HG02678 (cell line): ENCODE measurements around the gene KCNN2.
A peak's percentile ranks its signal among the peaks of the same experiment; 100 is the strongest.

ENCODE experiments used
- ATAC-seq: cut with Tn5 transposase; IDR thresholded peaks from one replicate; pipeline ENCODE4 v1.9.1; 2021; ENCODE audit warnings: mild to moderate bottlenecking, moderate library complexity; ENCODE audit not compliant: unreplicated experiment

Gene KCNN2

DNA sequence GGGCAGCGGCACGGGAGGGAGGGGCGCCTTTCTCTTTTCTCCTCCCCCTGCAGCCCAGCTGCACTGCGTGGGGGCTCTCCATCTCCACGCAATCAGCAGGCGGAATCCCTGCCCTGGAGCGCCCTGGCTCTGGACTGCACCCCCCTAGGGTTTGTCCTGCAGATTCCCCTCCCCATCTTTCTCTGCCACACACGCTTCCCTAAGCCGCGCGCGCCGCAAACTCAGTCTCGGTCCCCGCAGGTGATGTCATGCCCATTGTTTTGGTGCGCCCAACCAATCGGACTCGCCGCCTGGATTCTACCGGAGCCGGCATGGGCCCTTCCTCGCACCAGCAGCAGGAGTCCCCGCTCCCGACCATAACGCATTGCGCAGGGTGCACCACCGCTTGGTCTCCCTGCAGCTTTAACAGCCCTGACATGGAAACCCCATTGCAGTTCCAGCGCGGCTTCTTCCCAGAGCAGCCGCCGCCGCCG is at the start of gene KCNN2:
KCNN2 (plus strand) TSS at position 347 of the 473 bp plus-strand sequence; CDS start at position 417, 70 bp downstream.
- ATAC-seq: peak; percentile 58

DNA sequence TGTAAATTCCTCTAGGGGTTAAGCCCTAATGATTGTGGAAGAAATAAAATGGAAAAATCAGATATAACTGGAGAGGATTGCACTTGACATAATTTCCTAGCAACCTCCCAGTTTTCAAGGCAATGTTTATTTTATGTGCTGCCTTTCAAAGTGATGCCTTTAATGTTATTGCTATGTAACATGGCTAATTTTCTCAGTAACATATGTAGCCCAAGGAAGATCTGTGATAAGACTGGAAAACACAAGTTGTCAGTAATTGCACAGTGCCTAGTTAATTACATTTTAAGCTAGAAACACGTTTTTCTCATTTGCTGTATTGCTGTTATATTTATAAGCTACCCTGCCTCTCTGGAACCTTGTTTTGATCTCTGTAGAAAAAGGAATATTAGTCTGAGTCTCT is 49.2 kb upstream of the KCNN2 start:
- no peak for ATAC-seq

DNA sequence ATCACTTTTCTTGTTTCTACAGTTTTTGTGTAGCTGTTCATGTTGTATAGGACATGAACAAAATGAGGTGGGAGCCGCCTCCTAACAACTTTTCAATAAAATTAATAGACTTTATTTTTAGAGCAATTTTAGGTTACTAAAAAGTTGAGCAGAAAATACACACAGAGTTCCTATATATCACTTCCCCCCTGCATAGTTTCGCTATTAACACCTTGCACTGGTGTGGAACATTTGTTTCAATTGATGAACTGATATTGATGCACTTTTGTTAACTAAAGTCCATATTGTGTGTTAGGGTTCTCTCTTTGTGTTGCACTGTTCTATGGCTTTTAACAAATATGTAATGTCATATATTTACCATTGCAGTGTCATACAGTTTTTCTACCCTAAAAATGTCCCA is 47.8 kb upstream of the KCNN2 start:
- no peak for ATAC-seq

DNA sequence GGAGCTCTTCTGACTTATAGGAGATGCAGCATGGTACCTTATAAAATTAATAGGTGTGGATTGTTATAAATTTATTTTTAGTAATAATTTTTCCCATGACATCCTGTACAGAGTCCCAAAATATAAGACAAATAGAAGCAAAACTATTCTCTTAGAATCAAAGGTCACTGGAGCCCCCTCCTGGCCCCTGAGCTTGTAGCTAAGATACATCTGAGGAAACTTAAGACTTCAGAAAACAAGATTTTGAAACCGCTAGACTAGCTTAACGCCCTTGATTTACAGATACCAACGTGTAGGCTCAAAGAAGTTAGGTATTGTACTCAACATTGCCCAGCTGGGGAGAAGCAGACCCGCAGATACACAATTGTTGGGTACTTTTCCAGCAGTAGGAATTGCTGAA is 45.7 kb upstream of the KCNN2 start:
- ATAC-seq: no peak

DNA sequence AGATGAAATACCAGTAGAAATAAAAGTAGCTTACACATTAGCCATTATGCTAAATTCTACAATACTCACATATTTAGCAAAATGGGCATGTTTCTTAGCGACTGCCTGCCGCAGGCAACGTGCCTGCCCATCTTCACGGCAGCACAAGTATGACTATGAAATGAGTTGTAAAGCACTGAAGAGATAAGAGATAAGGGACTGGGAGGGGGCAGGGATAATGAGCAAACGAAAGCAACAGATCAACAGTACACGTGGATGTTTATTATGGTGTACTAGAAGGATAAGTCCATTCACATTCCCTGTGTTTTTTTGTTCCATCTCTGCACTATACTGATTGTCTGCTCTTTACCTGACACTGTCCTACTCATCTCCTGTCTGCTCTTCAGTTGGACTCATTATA is 44.1 kb upstream of the KCNN2 start:
- no peak for ATAC-seq

DNA sequence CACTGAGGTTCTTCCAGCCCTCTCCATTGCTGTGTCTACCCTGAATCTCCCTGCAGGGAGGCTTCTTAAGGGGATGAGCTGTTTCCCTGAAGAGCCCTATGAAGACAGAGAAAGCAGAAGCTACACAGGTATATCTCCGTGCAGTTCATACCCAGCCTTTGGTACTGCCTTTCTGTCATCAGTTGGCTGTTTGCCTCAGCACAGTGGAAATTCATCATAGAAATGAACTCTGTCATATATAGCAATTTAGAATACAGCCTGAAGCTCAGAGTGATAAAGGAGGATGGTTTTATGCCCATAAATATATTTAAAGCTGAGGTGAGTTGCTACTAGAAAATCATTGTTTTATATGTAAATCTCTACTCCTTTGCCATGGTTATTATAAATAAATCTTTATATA is 42.6 kb upstream of the KCNN2 start:
- ATAC-seq: no peak

DNA sequence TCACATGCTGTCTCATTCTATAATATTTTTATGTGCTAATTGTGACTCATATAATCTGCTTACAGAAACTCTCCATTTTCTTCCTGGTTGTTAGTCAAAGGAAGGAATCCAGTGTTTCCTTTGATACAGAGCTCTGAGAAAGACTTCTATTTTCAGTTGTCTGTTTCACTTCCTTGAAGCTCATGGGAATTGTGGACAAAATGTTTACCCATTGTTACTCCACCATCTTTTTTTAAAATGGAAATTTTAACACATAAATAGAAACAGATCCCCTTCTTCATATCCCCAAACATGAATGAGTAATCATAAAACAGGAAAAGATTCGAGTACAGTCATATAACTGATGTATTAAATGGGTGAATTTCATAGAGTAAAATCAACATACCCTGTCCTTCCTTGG is 42.0 kb upstream of the KCNN2 start:
- ATAC-seq: no peak

DNA sequence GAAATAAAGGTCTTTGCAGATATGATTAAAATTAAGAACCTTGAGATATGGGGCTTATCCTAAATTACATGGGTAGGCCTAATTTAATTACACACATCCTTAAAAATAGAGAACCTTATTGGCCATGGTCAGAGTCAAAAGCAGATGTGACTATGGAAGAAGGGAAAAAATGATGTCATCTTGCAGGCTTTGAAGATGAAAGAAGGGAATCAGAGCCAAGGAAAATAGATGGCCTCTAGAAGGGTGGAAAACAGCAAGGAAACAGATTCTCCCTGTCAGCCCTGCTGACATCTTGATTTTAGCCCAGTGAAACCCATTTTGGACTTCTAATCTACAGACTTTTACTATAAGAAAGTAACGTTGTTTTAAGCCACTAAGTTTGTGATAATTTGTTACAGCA is 37.6 kb upstream of the KCNN2 start:
- no peak for ATAC-seq

DNA sequence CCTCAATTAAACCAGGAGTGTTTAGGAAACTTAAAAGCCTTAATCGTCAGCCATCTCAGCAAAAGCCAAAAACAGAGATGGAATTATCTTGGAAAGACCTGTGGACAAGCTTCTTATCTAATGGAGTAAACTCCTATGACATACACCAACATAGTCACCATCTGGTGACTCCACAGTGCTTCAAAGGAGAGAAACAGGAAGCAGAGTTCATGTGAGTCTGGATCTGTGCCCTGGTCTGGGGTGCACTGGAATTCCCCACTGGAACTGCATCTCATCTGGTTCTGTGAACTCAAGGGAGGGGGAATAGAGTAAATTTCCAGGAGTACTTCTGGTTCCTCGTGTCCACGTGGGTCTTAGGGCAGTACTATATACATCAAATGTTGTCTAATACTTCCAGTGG is 36.3 kb upstream of the KCNN2 start:
- no peak for ATAC-seq

DNA sequence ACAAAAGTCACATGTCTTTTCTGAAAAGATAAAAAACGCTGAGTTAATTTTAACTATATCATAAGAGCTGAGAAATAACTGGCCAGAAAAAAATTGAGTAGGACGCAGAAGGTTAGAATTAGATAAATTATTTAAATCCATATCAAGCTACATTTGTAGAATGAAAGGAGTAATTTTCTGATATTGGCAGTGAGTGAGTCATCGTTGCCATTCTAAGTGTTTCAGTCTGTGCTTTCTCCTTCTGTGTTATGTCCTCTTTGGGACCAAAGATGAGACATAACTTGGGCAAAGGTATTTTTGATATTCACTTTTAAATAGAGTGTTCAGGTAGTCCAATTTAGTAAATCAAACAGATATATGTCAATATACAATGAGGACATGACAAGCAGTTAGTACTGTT is 34.4 kb upstream of the KCNN2 start:
- ATAC-seq: no peak

DNA sequence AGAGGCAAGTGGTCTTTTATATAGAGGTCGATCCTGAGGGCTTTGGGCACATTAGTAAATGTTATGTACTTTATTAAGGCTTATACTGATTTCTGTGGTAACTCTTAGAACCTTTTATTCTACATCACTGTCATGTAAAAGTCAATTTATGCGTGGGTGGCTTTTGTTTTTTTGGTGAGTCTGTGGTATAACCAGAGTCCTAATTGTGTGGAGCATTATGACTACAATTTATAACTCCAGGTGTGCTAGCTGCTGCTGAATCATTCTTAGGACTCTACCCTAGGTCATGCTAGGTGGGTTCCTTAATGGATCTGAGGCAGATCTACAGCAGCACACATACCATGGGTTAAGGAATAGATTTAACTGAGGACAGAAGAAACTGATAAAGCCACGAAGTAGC is 33.9 kb upstream of the KCNN2 start:
- ATAC-seq: no peak

DNA sequence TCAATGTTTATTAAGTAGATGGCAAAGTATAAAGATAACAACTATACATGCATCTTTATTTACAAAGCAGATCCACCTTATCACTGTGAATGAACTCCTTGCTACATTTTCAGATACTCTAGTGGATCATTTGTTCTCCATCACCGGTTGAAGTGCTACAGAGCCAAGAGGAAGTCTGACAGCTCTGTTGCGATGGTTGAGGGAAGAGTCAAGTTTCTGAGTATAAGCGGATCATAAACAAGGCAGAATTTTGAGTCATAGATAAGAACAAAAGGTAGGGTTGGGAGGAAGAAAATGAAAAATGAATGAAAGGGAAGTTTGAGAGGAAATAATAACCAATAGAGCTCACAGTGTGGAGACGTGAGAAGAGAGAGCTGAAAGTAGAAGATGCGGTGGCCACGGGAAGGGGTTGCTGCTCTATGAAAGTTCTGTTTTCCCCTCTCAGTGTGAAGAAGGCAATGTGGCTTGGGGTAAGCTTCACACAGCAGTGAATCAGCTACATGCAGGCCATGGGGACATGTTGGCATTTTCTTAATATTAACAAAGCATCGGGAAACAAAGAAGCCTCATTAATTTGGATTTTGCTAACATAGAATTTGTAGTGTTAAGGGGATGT is 30.8 kb upstream of the KCNN2 start:
- no peak for ATAC-seq

DNA sequence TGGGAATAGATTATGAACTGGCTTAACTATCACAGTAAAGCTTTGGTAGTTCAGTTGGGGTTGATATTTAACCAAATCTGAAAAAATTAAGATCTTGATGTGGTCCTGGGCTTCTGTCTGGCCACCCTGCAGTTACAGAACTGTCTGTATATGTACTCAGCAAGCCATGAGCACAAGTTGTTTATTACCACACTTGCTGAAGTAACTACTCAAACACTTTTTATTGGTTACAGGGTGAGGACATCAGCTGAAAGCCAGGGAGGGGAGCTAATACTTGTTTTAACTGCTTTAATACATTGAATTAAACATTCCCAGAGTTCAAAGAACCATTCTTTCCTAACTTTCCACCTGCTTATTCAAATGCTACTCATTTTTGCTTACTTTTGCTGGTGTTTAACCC is 29.4 kb upstream of the KCNN2 start:
- ATAC-seq: no peak

DNA sequence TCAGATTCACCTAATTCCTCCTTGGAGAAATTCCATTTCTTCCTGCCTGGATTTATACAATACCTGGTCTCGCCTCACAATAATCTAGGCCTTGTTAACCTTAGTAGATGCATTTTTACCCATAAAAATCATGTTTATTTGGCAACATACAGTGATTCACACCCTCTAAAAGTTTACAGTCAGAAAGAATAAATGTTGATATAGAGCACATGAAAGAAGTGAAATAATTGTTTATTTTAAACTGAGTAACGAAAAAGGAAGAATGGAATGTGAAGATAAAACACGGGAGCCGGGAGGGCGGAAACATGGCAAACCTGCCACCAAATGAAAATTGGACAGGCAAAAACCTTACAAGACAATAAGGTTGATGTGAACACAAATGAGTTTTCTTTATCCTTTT is 28.9 kb upstream of the KCNN2 start:
- no peak for ATAC-seq

DNA sequence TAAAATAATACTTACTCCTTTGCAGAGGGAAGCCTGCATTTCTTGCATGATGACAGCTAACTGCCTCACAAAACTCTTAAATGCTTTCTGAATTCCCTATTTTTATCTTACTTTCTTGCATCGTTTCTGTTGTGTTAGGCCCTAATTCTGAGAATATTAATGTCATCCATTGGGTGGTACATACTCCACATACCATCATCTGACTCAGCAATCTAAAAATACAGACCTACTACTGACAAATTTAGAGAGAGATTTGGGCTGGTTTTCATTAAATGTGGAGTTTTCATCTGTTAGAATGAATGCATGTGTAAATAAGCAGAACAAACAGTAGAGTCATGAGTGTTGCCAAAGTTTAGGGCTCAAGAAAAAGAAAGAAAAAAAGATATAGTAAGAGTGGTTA is 26.5 kb upstream of the KCNN2 start:
- no peak for ATAC-seq

DNA sequence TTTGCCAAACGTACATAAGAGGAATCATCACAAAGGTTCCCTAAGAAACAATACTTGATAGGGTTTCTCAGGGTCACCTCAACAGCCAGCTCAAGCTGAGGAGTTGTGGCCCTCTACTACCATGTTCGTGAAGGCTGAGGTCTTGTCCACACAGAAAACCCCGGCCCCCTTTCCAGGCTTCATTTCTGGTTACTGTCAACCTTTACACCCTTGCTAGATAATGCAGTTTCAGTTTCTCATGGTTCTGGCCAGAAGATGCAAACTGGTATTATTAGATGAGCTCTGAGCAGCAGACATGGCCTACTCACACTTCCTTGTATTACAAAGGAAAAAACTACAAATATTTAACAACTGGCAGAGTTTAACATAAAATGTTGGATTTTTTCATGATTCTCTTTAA is 22.8 kb upstream of the KCNN2 start:
- no peak for ATAC-seq

DNA sequence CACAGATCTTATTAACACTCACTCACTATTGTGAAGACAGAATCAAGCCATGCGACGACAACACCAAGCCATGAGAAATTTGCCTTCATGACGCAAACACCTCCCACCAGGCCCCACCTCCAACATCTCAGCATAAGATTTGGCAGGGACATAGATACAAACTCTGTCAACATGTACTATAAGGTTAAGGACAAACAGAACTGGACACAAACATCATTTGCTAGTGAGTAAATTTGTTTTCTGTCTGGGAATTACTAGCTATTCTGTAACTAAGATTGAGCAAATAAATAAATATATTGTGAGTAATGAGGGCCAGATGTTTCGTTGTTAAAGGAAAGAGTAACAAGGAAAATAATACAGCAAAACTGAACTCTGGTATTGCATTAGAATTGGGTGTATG is 15.7 kb upstream of the KCNN2 start:
- no peak for ATAC-seq

DNA sequence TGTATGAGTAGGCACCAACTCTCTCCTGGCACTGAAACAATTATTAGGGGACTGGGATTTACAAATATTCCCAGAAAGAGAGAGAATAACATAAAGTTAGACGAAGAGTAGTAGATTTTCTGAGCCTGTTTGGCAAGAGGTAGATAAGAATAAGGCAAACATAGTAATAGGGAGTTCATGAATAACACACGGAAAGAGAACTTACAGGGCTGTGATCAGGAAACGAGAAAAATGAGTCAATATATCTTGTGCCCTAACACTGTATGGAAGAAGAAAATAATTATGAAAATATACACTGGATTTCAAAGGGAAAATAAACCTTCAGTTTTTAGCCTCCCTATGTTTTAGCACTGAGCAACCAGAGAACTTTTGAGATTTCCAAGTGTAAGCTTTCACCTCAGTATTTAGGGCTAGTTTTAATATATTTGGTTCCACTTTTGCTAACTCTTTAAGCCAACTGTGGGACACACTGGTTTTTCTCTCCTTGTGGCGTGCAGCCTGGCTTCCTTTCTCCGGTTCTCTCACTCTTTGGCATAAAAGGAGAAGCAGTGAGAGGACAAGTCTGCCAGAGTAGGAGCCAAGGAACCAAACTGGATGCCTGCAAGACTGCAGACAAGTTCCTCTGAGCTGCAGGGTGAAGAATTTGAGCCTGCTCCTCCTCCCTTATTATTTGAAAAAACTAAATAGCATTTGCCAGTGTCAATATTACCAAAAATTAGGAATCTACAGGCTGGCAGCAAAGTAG is 6.6 kb upstream of the KCNN2 start:
- no peak for ATAC-seq

DNA sequence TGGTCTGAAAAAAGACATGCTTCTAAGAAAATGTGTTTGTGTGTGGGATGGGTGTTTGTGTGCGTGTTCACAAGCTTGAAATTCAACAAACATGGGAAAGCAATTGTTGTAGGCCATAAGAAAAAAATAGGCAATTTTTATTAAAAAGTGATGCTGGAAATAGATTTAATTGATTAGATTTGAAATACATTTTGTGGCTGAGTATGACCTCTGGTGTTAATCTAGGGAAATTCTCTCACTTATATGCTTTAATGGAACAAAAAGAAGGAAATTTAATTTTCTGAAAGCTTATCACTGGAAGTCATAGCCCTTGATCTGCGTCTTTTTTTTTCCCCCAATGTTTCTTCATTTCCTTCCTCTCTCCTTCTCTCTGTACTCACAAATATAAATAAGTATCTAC is 3.5 kb upstream of the KCNN2 start:
- no peak for ATAC-seq

DNA sequence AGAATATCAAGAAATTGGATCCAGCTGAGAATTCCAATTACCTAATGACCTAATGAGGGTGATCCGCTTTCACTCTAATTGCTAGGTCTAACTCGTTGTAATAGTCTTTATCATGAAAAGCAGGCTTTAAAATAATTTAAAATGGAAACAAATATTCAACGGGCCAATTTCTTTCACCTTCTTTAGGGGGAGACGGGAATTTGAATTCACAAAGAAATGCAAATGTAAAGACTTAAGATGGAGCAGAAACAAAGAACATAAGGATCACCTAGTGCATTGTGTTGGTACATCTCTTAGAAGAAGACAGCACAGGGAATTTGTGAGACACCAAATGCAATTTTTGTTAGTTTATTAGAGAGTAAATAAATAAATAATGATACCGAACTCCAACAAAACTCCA is 1.5 kb upstream of the KCNN2 start:
- no peak for ATAC-seq

DNA sequence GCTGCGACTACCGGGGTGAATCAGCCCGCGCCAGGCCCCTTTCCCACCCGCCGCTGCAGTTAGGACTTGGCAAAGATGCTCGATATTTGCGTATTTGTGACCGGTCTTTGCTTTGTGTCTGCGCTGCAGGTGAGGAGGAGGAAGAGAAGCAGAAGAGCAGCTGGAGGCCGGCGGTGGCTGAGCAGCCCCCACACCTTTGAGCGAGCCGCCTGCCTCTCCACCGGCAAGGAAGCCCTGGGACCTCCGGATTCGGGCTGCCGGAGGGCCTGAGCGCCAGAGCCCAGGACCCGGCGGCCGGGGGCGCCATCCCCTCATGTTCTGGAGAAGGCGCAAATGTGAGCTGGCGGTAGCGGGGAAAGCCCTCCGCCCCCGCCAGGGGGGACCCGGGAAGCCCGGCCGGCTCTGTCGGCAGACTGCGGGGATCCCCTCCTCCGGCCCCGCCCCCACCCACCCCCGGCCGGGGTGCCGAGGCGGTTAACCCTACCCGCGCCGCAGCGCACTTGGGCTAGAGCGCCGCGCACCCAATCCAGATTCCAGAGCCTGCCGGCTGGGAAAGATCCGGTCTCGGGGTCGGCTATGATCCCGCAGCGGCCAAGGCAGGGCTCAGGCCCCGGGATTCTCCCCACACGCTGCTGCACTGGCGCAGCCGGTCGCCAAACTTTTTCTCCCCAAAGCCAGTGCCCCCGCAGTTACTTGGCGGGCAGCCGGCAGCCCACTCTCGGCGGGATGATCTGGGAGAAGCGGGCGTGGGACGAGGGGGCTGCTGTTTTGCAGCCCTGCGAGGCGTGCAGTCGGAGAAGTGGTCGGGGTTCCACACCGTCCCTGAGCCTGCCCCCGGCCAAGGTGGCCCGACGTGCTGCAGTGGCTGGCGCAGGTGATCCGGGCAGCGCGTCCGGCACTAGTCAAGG is 800 bp upstream of the KCNN2 start:
- ATAC-seq: peak; percentile 52
